B cell (primary cell): ENCODE measurements around the gene CUL9. TPM values are rescaled to one million over a fixed set of nuclear protein-coding genes. Genes with fewer than 3 reads are reported as not detected.

Experiments
- ATAC-seq: fragments of 200-7000 bp; cut with Tn5 transposase; one replicate; pipeline ENCODE4 v1.10.0; 2021; ENCODE audit warnings: low read depth, mild to moderate bottlenecking, moderate number of reproducible peaks, moderate library complexity
- CTCF ChIA-PET: fragments of 350-600 bp; sonication (Branson Sonifier 250); formaldehyde crosslinking; loops from one replicate; lab custom pipeline; 2021; ENCODE audit warnings: antibody characterized with exemption, inconsistent platforms; lab: Charles Lee
- POLR2A ChIA-PET: fragments of 350-600 bp; sonication (Branson Sonifier 250); formaldehyde crosslinking; loops from one replicate; lab custom pipeline; 2021; ENCODE audit warnings: antibody characterized with exemption; lab: Charles Lee
- DNase-seq: peaks from one replicate; pipeline ENCODE4 v3.0.0; 2013
- H2AFZ ChIP-seq: 2 replicates; pipeline ENCODE4 v1.6.1; 2012; ENCODE audit warnings: mild to moderate bottlenecking, low read depth, low read length; ENCODE audit not compliant: insufficient read depth, poor library complexity, severe bottlenecking
- H3K27ac ChIP-seq, 2 donors: 1 replicate in 1 of 2; 2 replicates in 1 of 2; pipeline ENCODE4 v1.5.1; 2012 to 2013; ENCODE audit warnings: low read length in 2 of 2, mild to moderate bottlenecking in 2 of 2, moderate library complexity in 1 of 2
- H3K27me3 ChIP-seq, 4 experiments: fragments of 200-600 bp in 1 of 4; sonication (generic) in 1 of 4; replicated peaks in 1 of 4; 1 replicate in 2 of 4; 2 replicates in 2 of 4; pipeline versions ENCODE4 v1.6.1 to v1.7.0; 2013 to 2016; ENCODE audit warnings: low read length in 3 of 4, mild to moderate bottlenecking in 2 of 4, mixed read lengths in 1 of 4, moderate library complexity in 1 of 4; ENCODE audit not compliant: insufficient read depth in 4 of 4, control insufficient read depth in 3 of 4; ENCODE audit errors: control extremely low read depth in 1 of 4
- H3K36me3 ChIP-seq, 2 experiments: replicated peaks in 1 of 2; 1 replicate in 1 of 2; 2 replicates in 1 of 2; pipeline versions ENCODE4 v1.6.1 to v1.7.1; 2013; ENCODE audit warnings: low read length in 1 of 2; ENCODE audit not compliant: insufficient read depth in 2 of 2, control insufficient read depth in 1 of 2; ENCODE audit errors: control extremely low read depth in 1 of 2, extremely low read depth in 1 of 2
- H3K4me1 ChIP-seq, 2 donors: fragments of 200-600 bp in 1 of 2; sonication (generic) in 1 of 2; 1 replicate in 1 of 2; 2 replicates in 1 of 2; pipeline versions ENCODE4 v1.5.1 to v1.6.1; 2013 to 2017; ENCODE audit warnings: low read length in 2 of 2; ENCODE audit not compliant: control insufficient read depth in 2 of 2, insufficient read depth in 2 of 2
- H3K4me2 ChIP-seq: replicated peaks from 2 replicates; pipeline ENCODE3; 2012; ENCODE audit warnings: mild to moderate bottlenecking, low read depth, low read length; ENCODE audit not compliant: poor library complexity, severe bottlenecking
- H3K4me3 ChIP-seq, 5 experiments: fragments of 200-600 bp in 1 of 5; sonication (generic) in 1 of 5; 1 replicate in 3 of 5; 2 replicates in 2 of 5; pipeline versions ENCODE4 v1.5.1 to v1.7.0; 2011 to 2016; ENCODE audit warnings: low read length in 4 of 5, mild to moderate bottlenecking in 4 of 5, low read depth in 2 of 5, control low read depth in 1 of 5, moderate library complexity in 1 of 5; ENCODE audit not compliant: insufficient read depth in 1 of 5; ENCODE audit errors: control extremely low read depth in 1 of 5, extremely low read depth in 1 of 5
- H3K79me2 ChIP-seq: fragments of 200-600 bp; sonication (generic); one replicate; pipeline ENCODE4 v1.6.0; 2016; ENCODE audit warnings: low read length; ENCODE audit not compliant: control insufficient read depth, insufficient read depth
- H3K9ac ChIP-seq: fragments of 200-600 bp; sonication (generic); 2 replicates; pipeline ENCODE4 v1.6.1; 2017; ENCODE audit warnings: mild to moderate bottlenecking, low read length, moderate library complexity
- H3K9me3 ChIP-seq, 3 donors: one replicate each; pipeline versions ENCODE4 v1.6.1 to v1.7.1; 2013; ENCODE audit warnings: low read length in 2 of 3; ENCODE audit not compliant: control insufficient read depth in 2 of 3, insufficient read depth in 1 of 3; ENCODE audit errors: control extremely low read depth in 1 of 3
- H4K20me1 ChIP-seq: 2 replicates; pipeline ENCODE4 v1.6.0; 2012; ENCODE audit warnings: mild to moderate bottlenecking, low read length; ENCODE audit not compliant: insufficient read depth, control insufficient read depth, poor library complexity, severe bottlenecking
- H3K27ac Mint-ChIP-seq: one replicate; pipeline ENCODE4 v1.8.0; 2021; ENCODE audit warnings: mixed read lengths
- H3K27me3 Mint-ChIP-seq: one replicate; pipeline ENCODE4 v1.8.0; 2021; ENCODE audit warnings: mixed read lengths
- H3K4me1 Mint-ChIP-seq: one replicate; pipeline ENCODE4 v1.8.0; 2021; ENCODE audit warnings: mixed read lengths
- H3K4me3 Mint-ChIP-seq: one replicate; pipeline ENCODE4 v1.8.0; 2021; ENCODE audit warnings: mixed read lengths
- H3K9me3 Mint-ChIP-seq: one replicate; pipeline ENCODE4 v1.8.0; 2022; ENCODE audit warnings: mixed read lengths; ENCODE audit not compliant: insufficient read depth
- CTCF ChIP-seq: fragments of 200-600 bp; IDR thresholded peaks from one replicate; pipeline ENCODE4 v1.8.0; 2022; ENCODE audit warnings: antibody characterized with exemption, mild to moderate bottlenecking
- EZH2 ChIP-seq: IDR thresholded peaks from 2 replicates; pipeline ENCODE4 v1.6.1; 2012; ENCODE audit warnings: borderline replicate concordance, low read depth, mild to moderate bottlenecking, moderate library complexity, low read length; ENCODE audit not compliant: insufficient read depth, poor library complexity, severe bottlenecking
- WGBS: methylation state at CpG from one replicate; pipeline ENCODE4 v1.1.5; 2013; ENCODE audit warnings: missing lambda C conversion rate; ENCODE audit not compliant: insufficient coverage; 5-methylcytosine and 5-hydroxymethylcytosine counted together
- intact Hi-C: fragments of 100-400 bp; cut with micrococcal nuclease; formaldehyde crosslinking; loops from one replicate; pipeline ENCODE4 v1.10.0; 2022
- polyA plus RNA-seq: library from polyadenylated mRNA; depleted of rRNA; stranded (reverse); fragments of >200 nt; gene quantifications from 2 replicates; pipeline ENCODE4 v1.2.3, GENCODE V29; 2012
- total RNA-seq, 2 donors: library from RNA; stranded (reverse); fragments of 120-200 nt in 1 of 2; gene quantifications; 1 replicate in 1 of 2; 2 replicates in 1 of 2; pipeline versions ENCODE4 v1.2.3 to v1.2.4, GENCODE V29; 2013 to 2022

CUL9 gene
- total and polyA plus RNA-seq, 2 donors (not counting 1 experiment from before 2014, with no cell fraction given), result 98.0 to 110 TPM

- ChIA-PET POLR2A (interaction anchor here (0.5 to 1.4 kb wide), 6 partner anchors 9 to 567 kb away, joined by 3 to 7 read pairs (median 3); partner anchors contain the start of genes CUL9, DNPH1, PPP2R5D and RPL7L1), CTCF (interaction anchor here (0.9 to 2.7 kb wide), 3 partner anchors 9 to 58 kb away, joined by 3 to 8 read pairs (median 3); partner anchors contain the start of gene CUL9)
- Histone ChIP-seq H3K4me1 (peaks cover 35 to 49% of the 10 kb centered on the region in 2 donors), H3K9ac (peak overlapping the region; percentile 77), H3K9me3 (peaks cover 0 to 7% (median 0%) of the 10 kb centered on the region in 3 donors), H3K36me3 (peaks cover 0 to 19% of the 10 kb centered on the region in 2 experiments), H3K4me3 (peak overlapping the region; percentile 58 to 90 (median 66)), H4K20me1 (peaks cover 33% of the 10 kb centered on the region), H3K27ac (peak overlapping the region; percentile 15 to 90), H3K4me2 (peak overlapping the region; percentile 94), H3K27me3 (peaks cover 0 to 2% (median 0%) of the 10 kb centered on the region in 4 experiments), H2AFZ (peak overlapping the region; percentile 95), H3K79me2 (peaks cover 27% of the 10 kb centered on the region)
- peaks cover 46% of the 10 kb centered on the region for H3K4me1 Mint-ChIP-seq
- peak overlapping the region; percentile 95 for H3K27ac Mint-ChIP-seq
- DNase-seq (peak; percentile 57), ATAC-seq (no peak)
- WGBS, result 5% methylated on average over 46 of the region's 46 CpGs
- H3K4me3 Mint-ChIP-seq, result peak overlapping the region; percentile 85
- intact Hi-C loops, result loop anchor here (2.0 to 5.0 kb wide), 4 partner anchors 255 to 1090 kb away; partner anchors contain the start of genes ABCC10 and GTPBP2
- no peaks in the 10 kb centered on the region for H3K27me3 Mint-ChIP-seq
- TF ChIP-seq CTCF (no peak), EZH2 (no peak)
- no peaks in the 10 kb centered on the region for H3K9me3 Mint-ChIP-seq
These were observed 9.6 kb upstream of the CUL9 start for GRCh38 chr6:43172104-43173007.
